ENCODE data around the gene VPS13D.
"Not testable (repeated sequence)": the region's sequence is repeated elsewhere in the genome, so short reads cannot be mapped to it uniquely, and the experiment has no call there.

VPS13D gene

DNA sequence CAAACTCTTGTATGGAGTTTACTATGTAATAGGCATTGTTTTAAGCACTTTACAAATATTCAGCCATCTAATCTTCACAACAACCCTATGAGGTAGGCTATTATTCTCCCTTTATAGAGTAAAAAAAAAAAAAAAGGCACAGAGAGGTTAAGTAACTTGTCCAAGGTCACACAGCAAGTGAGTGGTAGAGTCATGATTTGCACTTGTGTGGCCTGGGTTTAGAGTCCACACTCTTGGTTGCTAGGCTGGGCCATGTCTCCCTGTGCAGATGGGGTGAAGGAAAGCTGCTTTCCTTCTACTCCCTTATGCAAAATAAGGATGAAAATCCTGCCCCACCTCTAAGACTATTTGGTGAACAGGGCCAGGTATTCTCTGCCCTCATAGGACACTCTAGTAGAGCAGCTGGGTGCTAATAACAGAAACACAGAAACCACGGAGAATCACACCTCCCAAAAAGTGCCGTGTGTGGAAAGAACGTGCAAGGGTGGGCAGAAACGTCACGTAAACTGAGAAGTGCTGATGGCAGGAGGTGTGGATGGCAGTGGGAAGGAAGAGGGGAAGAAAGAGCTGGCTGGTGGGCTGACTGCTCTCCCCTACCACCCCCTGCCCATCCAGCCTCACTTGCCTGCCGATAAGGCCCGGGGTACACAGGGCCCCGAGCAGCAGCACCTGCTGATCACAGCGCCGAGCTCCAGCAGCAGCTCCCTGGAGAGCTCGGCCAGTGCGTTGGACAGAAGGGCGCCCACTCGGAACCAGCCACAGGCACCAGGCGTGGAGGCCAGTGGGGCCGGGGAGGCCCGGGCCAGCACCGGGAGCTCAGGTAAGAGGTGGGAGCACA lies 28.3 kb upstream of the VPS13D start:
- no peak for DNase-seq (ENCODE audit: low read depth)

GRCh38 chr1:12202190-12202497 lies 27.7 kb upstream of the VPS13D start:
- DNase-seq (ENCODE audit: low read depth): no peak

GRCh38 chr1:12202577-12202976 lies 27.3 kb upstream of the VPS13D start:
- DNase-seq (ENCODE audit: low read depth): no peak

DNA sequence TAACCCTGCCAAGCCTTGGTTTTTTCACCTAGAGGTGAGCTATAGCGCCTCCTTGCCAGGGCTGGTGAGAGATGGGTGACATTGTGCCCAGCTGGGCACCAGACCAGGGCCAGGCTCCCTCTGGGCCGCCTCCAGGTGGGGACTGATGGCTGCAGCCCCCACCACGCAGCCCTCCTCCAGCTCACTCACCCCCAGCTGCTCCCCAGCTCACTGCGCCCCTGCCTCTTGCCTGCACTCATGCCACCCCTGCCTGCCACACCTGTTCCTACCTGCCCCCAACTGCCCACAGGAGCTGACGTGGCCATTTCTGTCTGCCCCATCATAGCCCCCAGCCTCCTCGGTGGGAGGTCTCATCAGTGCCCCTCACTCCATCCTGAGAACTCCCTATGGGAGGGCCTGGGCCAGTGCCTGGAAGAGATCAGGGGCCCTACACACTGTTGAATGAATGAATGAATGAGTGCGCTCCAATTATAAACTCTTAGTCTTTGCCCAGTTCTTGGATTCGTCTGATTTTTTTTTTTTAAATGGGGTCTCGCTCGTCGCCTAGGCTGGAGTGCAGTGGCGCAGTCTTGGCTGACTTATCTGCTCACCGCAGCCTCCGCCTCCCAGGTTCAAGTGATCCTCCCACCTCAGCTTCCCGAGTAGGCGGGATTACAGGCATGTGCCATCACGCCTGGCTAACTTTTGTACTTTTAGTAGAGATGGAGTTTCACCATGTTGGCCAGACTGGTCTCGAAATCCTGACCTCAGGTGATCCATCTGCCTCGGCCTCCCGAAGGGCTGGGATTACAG lies 26.4 kb upstream of the VPS13D start:
- no peak for DNase-seq (ENCODE audit: low read depth)

DNA sequence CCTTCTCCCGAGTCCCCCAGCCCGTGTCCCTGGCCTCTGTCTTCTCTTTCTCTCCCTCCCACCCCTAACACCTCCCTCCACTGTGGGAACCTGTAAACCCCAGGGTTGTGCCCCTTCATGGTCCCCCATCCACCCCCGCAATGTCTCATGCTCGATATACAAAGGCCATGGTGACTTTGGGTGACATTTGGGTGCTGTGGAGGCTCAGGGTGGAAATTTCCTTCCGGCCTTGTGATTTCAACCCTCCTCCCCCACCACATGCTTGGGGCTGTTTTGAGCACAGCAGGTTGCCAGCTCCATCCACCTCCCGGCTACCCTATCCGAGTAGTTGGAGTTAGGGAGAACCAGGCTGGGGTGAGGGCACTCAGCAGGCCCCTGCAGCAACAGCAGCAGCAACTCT lies 25.7 kb upstream of the VPS13D start:
- DNase-seq (ENCODE audit: low read depth): peak; percentile 27

- no peak for DNase-seq (ENCODE audit: low read depth)
These were observed 24.8 kb upstream of the VPS13D start for GRCh38 chr1:12204754-12205658.

DNA sequence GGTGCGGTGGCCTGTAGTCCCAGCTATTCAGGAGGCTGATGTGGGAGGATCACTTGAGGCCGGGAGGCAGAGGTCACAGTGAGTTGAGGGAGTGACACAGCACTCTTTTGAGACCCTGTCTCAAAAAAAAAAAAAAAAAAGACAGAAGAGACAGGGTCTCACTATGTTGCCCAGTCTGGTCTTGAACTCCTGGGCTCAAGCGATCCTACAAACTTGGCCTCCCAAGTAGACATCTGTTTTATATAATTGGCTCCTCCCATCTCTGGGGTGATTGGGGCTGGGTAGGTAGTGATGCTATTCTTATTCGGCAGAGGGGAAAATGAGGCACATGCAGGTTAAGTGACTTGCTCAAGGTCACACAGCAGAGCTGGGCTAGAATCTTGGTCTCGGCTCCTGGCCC lies 23.6 kb upstream of the VPS13D start:
- DNase-seq (ENCODE audit: low read depth): no peak

DNA sequence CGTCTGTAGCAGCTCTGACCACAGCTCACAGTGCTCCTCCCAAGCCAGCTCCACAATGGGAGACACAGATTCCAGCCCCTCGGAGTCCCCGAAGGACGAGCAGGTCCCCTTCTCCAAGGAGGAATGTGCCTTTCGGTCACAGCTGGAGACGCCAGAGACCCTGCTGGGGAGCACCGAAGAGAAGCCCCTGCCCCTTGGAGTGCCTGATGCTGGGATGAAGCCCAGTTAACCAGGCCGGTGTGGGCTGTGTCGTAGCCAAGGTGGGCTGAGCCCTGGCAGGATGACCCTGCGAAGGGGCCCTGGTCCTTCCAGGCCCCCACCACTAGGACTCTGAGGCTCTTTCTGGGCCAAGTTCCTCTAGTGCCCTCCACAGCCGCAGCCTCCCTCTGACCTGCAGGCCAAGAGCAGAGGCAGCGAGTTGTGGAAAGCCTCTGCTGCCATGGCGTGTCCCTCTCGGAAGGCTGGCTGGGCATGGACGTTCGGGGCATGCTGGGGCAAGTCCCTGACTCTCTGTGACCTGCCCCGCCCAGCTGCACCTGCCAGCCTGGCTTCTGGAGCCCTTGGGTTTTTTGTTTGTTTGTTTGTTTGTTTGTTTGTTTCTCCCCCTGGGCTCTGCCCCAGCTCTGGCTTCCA lies 22.9 kb upstream of the VPS13D start:
- DNase-seq (ENCODE audit: low read depth): no peak

- no peak for DNase-seq (ENCODE audit: low read depth)
These were observed 21.6 kb upstream of the VPS13D start for GRCh38 chr1:12208271-12208670.

DNA sequence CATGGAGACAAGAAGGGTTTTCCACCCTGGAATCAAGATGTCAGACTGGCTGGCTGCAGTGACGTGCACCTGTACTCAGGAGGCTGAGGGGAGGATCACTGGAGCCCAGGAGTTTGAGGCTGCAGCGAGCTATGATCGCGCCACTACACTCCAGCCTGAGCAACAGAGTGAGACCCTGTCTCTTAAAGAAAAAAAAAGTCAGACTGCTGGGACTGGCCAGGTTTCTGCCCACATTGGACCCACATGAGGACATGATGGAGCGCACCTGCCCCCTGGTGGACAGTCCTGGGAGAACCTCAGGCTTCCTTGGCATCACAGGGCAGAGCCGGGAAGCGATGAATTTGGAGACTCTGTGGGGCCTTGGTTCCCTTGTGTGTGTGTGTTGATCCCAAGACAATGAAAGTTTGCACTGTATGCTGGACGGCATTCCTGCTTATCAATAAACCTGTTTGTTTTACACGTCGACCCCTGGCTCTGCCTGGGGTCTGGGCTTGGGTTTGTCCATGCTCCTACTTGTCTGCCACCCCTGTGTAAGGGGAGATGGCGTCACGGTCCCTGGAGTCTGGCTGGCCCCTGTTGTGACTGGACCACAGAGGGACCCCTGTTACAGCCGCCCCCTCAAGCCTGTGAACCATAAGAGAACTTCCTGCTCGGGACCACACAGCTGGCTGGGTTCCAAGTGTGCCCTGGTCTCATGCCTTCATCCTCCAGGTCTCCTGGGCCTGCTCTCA lies 20.9 kb upstream of the VPS13D start:
- peak; percentile 83 for DNase-seq (ENCODE audit: low read depth)

- DNase-seq (ENCODE audit: low read depth): no peak
These were observed 20.4 kb upstream of the VPS13D start for GRCh38 chr1:12209495-12209832.

DNA sequence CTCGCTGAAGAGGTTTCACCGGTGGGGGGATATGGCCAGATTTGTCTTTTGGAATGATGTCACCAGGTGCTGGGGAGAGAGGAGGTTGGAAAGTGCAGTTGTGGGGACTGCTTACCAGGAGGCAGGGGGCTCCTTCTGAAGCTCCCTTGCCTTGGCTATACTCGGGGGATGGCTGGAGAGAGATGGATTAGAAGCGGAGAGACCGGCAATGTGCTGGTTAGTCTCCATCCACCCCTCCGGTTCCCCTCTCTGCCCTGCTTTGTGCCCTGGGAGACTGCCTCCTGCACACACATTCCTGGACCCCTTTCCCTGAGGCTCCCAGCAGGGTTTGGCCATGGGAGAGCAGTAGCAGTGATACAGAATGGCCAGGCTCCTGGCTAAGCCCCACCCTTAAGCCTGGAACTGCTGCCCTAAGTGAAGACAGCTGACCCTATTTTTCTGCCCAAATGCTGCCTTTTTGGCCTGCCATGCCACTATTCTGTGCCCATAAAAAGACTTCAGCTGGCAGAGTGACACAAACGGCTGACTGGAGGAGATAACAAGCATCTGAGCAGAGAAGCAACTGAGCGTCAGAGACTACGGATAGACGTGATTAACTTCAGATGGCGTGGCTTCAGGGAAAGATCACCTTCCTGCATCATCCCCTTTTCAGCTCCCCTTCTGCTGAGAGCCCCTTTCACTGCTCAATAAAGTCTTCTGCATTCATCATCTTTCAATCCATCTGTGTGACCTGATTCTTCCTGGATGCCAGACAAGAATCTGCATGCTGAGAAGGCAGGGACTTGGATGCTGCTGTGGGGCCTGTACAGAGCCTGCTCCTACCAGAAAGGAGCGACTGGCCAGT lies 14.5 kb upstream of the VPS13D start:
- no peak for DNase-seq (ENCODE audit: low read depth)

DNA sequence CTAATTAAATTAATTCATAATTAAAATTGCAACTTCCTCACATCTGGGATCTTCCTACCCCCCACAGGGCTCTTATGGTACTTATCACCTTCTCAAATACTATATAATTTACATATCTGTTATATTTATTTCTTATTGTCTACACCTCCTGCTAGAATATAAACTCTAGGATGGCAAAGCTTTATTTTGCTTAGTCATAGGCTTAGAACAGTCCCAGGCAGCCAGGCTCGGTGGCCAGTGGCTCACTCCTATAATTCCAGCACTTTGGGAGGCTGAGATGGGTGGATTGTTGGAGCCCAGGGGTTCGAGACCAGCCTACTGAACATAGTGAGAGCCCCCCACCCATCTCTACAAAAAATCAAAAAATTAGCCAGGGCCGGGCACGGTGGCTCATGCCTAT lies 10.0 kb upstream of the VPS13D start:
- no peak for DNase-seq (ENCODE audit: low read depth)

- no peak for DNase-seq (ENCODE audit: low read depth)
These were observed 8.9 kb upstream of the VPS13D start for GRCh38 chr1:12220890-12221289.

DNA sequence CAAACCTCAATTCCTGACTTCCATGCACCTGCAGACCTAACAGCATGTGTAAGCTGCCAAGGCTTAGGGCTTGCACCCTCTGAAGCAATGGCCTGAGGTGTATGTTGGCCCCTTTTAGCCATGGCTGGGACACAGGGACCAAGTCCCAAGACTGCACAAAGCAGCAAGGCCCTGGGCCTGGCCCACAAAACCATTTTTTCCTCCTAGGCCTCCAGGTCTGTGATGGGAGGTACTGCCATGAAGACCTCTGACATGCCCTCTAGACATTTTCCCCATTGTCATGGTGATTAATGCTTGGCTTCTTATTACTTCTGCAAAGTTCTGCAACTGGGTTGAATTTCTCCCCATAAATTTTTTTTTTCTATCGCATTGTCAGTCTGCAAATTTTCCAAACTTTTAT lies 7.1 kb upstream of the VPS13D start:
- DNase-seq (ENCODE audit: low read depth): not testable (repeated sequence)

DNA sequence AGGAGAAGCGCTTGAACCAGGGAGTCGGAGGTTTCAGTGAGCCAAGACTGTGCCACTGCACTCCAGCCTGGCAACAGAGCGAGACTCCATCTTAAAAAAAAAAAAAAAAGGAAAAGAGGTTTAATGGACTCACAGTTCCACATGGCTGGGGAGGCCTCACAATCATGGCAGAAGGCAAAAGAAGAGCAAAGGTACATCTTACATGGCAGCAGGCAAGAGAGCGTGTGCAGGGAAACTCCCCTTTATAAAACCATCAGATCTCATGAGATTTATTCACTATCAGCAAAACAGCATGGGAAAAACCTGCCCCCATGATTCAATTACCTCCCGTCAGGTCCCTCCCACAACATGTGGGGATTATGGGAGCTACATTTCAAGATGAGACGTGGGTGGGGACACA lies 5.7 kb upstream of the VPS13D start:
- DNase-seq (ENCODE audit: low read depth): not testable (repeated sequence)

DNA sequence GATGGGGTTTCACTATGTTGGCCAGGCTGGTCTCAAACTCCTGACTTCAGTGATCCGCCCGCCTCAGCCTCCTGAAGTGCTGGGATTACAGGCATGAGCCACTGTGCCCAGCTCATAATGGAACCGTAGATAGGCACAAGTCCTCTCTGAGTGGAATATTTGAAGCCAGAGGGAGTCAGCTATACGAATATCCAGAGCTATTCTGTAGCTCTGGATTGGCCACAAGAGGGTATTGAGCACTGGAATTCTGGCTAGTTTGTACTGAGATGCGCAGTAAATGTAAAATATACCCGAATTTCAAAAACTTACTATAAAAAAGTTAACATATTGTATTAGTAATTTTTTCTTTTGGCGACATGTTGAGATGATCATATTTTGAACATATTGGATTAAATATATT lies 851 bp upstream of the VPS13D start:
- DNase-seq (ENCODE audit: low read depth): no peak

DNA sequence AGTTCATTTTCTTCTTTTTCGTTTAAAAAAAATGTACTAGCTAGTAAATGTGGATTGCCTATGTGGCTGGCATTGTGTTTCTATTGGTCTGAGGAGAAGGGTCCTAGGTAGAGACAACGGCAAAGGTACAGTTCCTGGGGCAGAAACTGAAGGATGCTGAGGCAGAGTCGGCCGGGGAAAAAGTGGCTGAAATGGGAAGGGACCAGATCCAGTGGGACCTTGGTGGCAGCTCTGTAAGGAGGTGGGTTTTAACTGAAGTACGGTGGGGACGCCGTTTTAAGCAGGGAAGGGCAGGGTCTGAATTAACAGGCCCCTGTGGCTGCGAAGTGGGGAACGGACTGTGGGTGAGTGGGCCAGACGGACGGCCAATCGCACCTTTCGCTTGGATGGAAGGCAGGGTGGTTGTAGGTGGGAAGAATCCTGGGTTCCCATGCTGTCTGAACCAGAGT lies 420 bp upstream of the VPS13D start:
- DNase-seq (ENCODE audit: low read depth): no peak

DNA sequence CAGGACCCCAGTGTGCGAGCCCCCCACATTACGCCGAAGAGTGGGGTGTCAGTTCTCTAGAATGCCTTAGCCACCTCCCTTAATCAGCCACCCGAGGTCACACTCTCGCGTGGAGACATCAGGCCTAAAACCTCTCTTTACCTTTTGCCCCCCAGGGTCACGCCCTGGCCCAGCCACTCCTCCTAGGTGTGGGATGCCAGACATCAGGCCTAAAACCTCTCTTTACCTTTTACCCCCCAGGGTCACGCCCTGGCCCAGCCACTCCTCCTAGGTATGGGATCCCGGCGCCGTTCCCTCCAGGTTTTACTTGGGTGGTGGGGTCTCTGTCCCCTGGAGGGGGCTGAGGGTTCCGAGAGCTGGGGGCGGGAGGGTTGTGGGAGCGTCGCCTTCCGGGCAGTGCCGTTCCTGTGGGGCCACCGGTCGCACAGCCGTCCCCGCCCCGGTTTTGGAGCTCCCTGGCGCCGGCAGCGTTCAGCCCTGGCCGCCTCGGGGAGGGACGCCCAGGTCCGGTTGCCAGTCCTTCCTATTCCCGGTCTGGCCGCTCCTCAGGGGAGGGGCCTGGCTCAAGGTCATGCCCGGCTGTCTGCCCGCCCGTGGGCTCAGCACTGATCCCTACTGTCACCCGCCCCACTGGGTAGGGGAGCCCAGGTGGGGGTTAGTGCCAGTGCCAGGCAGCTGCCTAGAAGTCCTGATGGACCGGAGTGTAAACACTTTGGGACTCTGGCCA lies 882 bp downstream of the VPS13D start:
- DNase-seq (ENCODE audit: low read depth): no peak

- DNase-seq (ENCODE audit: low read depth): no peak
These were observed 1.4 kb downstream of the VPS13D start for GRCh38 chr1:12231276-12231595.
